VCaP (cell line): Measurements from ENCODE around the gene SPRING1.

Experiments
- H3K27ac ChIP-seq: fragments of 450-650 bp; 2 replicates; pipeline ENCODE4 v1.5.1; 2017
- CTCF ChIP-seq: fragments of 450-650 bp; conservative IDR thresholded peaks from 2 replicates; pipeline ENCODE4 v1.5.1; 2017; ENCODE audit warnings: mild to moderate bottlenecking, moderate library complexity

Gene SPRING1

GRCh38 chr12:116737774-116738657 is at the start of gene SPRING1, which contains the start of gene RNFT2:
Gene SPRING1 (minus strand): TSS chr12:116738069. CDS start chr12:116737900, 169 bp downstream.
Gene RNFT2 (plus strand): TSS chr12:116738315. CDS start chr12:116740498, 2,183 bp downstream.
- TF ChIP-seq CTCF = peak; percentile 47
- peak within 1 kb of the TSS; percentile 80 for H3K27ac ChIP-seq

- H3K27ac ChIP-seq = no peak overlapping the region
- TF ChIP-seq CTCF = no peak
These were observed 46.4 kb upstream of the SPRING1 start for GRCh38 chr12:116784238-116784612.

GRCh38 chr12:116783525-116784237 is 45.8 kb upstream of the SPRING1 start:
- TF ChIP-seq CTCF = no peak
- H3K27ac ChIP-seq = no peak overlapping the region

GRCh38 chr12:116780942-116781341 is 43.1 kb upstream of the SPRING1 start:
- TF ChIP-seq CTCF = no peak
- H3K27ac ChIP-seq = no peak overlapping the region

- TF ChIP-seq CTCF = no peak
These were observed 41.7 kb upstream of the SPRING1 start for GRCh38 chr12:116779597-116779996.

GRCh38 chr12:116777245-116777644 is 39.4 kb upstream of the SPRING1 start:
- TF ChIP-seq CTCF = no peak
- H3K27ac ChIP-seq = no peak overlapping the region

More at GRCh38 chr12:116779597-116779996, 41.7 kb upstream of the SPRING1 start:
- H3K27ac ChIP-seq = no peak overlapping the region

- H3K27ac ChIP-seq = no peak overlapping the region
- TF ChIP-seq CTCF = no peak
These were observed 36.2 kb upstream of the SPRING1 start for GRCh38 chr12:116774020-116774419.
